NCI-H2107 (cell line): ENCODE results near the gene LPAR5.
"Not testable (repeated sequence)": the region's sequence is repeated elsewhere in the genome, so short reads cannot be mapped to it uniquely, and the experiment has no call there.

Source experiments
- DNase-seq: peaks from one replicate; lab custom pipeline; 2025; lab: John Stamatoyannopoulos, UW

LPAR5 gene

GRCh38 chr12:6606331-6607131 lies 29.2 kb downstream of the LPAR5 start:
- no peak for DNase-seq

- DNase-seq: no peak
Measured at GRCh38 chr12:6605421-6606330, 30.1 kb downstream of the LPAR5 start.

- no peak for DNase-seq
Measured at GRCh38 chr12:6604259-6605029, 31.3 kb downstream of the LPAR5 start.

- peak; percentile 82 for DNase-seq
Measured at GRCh38 chr12:6603095-6603567, 32.6 kb downstream of the LPAR5 start.

GRCh38 chr12:6602526-6602925 lies 33.2 kb downstream of the LPAR5 start:
- no peak for DNase-seq

- not testable (repeated sequence) for DNase-seq
Measured at GRCh38 chr12:6595673-6596072, 40.1 kb downstream of the LPAR5 start.

GRCh38 chr12:6592087-6592486 lies 43.7 kb downstream of the LPAR5 start:
- DNase-seq: no peak

- not testable (repeated sequence) for DNase-seq
Measured at GRCh38 chr12:6586569-6586968, 49.2 kb downstream of the LPAR5 start.

GRCh38 chr12:6584293-6584692 lies 51.5 kb downstream of the LPAR5 start:
- no peak for DNase-seq

- no peak for DNase-seq
Measured at GRCh38 chr12:6582959-6583358, 52.8 kb downstream of the LPAR5 start.

GRCh38 chr12:6582196-6582595 lies 53.6 kb downstream of the LPAR5 start:
- DNase-seq: no peak

GRCh38 chr12:6575648-6576047 lies 60.1 kb downstream of the LPAR5 start:
- no peak for DNase-seq

GRCh38 chr12:6574576-6575295 lies 61.0 kb downstream of the LPAR5 start:
- no peak for DNase-seq

GRCh38 chr12:6573001-6573400 lies 62.8 kb downstream of the LPAR5 start:
- no peak for DNase-seq

GRCh38 chr12:6570264-6570887 lies 65.4 kb downstream of the LPAR5 start:
- peak; percentile 35 for DNase-seq

- DNase-seq: no peak
Measured at GRCh38 chr12:6569786-6570185, 66.0 kb downstream of the LPAR5 start.

GRCh38 chr12:6569312-6569711 lies 66.4 kb downstream of the LPAR5 start:
- DNase-seq: no peak
